Nephron progenitor cell (in vitro differentiated cells): ENCODE data around the gene ADPGK.
A peak's percentile ranks its signal among the peaks of the same experiment; 100 is the strongest.

ENCODE experiments used
- DNase-seq: peaks from one replicate; pipeline ENCODE4 v3.0.0; 2021
- H3K27ac Mint-ChIP-seq: 2 replicates; pipeline ENCODE4 v1.8.0; 2021; ENCODE audit warnings: mild to moderate bottlenecking, moderate library complexity, mixed read lengths
- H3K27me3 Mint-ChIP-seq: 2 replicates; pipeline ENCODE4 v1.8.0; 2021; ENCODE audit warnings: mild to moderate bottlenecking, low read depth, mixed read lengths; ENCODE audit not compliant: poor library complexity
- H3K36me3 Mint-ChIP-seq: 2 replicates; pipeline ENCODE4 v1.8.0; 2021; ENCODE audit warnings: low read depth, mixed read lengths
- H3K4me1 Mint-ChIP-seq: 2 replicates; pipeline ENCODE4 v1.8.0; 2021; ENCODE audit warnings: mixed read lengths
- H3K4me3 Mint-ChIP-seq: 2 replicates; pipeline ENCODE4 v1.8.0; 2021; ENCODE audit warnings: mild to moderate bottlenecking, moderate library complexity, mixed read lengths
- H3K9me3 Mint-ChIP-seq: 2 replicates; pipeline ENCODE4 v1.8.0; 2021; ENCODE audit warnings: mild to moderate bottlenecking, moderate library complexity, mixed read lengths
- TF ChIP-seq, protein P1 (sequence below): fragments of 200-600 bp; sonication (generic); IDR thresholded peaks from 2 replicates; pipeline ENCODE4 v1.5.0; 2021; ENCODE audit warnings: antibody characterized with exemption

ADPGK gene

DNA sequence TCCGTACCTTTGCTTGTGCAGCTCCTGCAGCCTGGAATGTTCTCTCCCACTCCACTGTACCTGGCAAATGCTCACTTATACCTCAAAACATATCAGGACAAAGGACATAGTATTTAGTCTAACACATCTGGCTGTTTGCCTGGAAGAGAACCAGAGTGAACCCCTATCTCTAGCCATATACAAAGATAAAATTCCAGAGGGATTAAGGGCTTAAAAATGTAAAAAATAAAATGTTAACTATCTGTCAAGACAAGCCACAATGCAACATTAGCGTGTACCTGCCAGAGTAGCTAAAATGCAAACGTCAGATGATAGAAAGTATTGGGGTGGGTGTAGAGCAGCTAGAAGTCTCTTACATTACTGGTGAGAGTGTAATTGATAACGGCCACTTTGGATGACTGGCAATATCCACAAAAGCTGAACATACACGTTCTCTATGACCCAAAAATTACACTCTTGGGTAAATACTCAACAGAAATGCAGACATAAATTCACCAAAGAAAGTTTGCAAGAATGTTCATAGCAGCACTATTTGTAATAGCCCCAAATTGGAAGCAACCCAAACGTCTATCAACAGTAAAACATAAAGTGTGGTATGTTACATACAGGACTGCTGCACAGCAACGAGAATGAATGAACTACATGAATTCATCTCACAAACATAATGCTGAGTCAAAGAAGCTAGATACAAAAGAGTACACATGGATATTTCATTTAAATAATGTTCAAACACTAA is 18.2 kb upstream of the ADPGK start:
- H3K4me1 Mint-ChIP-seq: peaks cover 21% of the 10 kb centered on the region
- TF ChIP-seq, protein P1, sequence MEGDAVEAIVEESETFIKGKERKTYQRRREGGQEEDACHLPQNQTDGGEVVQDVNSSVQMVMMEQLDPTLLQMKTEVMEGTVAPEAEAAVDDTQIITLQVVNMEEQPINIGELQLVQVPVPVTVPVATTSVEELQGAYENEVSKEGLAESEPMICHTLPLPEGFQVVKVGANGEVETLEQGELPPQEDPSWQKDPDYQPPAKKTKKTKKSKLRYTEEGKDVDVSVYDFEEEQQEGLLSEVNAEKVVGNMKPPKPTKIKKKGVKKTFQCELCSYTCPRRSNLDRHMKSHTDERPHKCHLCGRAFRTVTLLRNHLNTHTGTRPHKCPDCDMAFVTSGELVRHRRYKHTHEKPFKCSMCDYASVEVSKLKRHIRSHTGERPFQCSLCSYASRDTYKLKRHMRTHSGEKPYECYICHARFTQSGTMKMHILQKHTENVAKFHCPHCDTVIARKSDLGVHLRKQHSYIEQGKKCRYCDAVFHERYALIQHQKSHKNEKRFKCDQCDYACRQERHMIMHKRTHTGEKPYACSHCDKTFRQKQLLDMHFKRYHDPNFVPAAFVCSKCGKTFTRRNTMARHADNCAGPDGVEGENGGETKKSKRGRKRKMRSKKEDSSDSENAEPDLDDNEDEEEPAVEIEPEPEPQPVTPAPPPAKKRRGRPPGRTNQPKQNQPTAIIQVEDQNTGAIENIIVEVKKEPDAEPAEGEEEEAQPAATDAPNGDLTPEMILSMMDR: no peak
- peaks cover 9% of the 10 kb centered on the region for H3K9me3 Mint-ChIP-seq
- H3K36me3 Mint-ChIP-seq: no peaks in the 10 kb centered on the region
- DNase-seq: no peak
- no peak overlapping the region for H3K27ac Mint-ChIP-seq
- no peak overlapping the region for H3K4me3 Mint-ChIP-seq
- peaks cover 2% of the 10 kb centered on the region for H3K27me3 Mint-ChIP-seq

- peaks cover 2% of the 10 kb centered on the region for H3K27me3 Mint-ChIP-seq
- TF ChIP-seq, protein P1: no peak
- H3K4me1 Mint-ChIP-seq: peaks cover 25% of the 10 kb centered on the region
- no peak overlapping the region for H3K27ac Mint-ChIP-seq
- H3K36me3 Mint-ChIP-seq: no peaks in the 10 kb centered on the region
- no peak for DNase-seq
- H3K4me3 Mint-ChIP-seq: no peak overlapping the region
- H3K9me3 Mint-ChIP-seq: peaks cover 8% of the 10 kb centered on the region
Observed at GRCh38 chr15:72800833-72801481, 17.4 kb upstream of the ADPGK start.

DNA sequence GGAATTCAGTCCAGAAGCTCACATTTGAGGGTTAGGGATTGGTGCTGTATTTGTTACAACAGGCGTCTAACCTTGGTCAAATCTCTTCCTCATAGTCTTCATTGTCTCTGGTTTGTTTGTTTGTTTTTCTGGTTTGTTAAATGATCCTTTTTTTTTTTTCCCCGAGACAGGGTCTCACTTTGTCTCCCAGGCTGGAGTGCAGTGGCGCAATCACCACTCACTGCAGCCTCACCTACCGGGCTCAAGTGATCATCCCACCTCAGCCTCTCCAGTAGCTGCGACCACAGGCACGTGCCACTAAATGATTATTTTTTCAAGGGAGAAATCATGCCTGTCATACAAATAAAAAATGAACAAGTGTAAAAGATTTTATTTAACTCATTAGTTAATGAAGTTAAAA is 14.3 kb upstream of the ADPGK start:
- no peaks in the 10 kb centered on the region for H3K36me3 Mint-ChIP-seq
- no peaks in the 10 kb centered on the region for H3K9me3 Mint-ChIP-seq
- no peak overlapping the region for H3K27ac Mint-ChIP-seq
- peaks cover 25% of the 10 kb centered on the region for H3K4me1 Mint-ChIP-seq
- DNase-seq: no peak
- peak overlapping the region; percentile 73 for H3K4me3 Mint-ChIP-seq
- TF ChIP-seq, protein P1: no peak
- H3K27me3 Mint-ChIP-seq: peaks cover 2% of the 10 kb centered on the region

DNA sequence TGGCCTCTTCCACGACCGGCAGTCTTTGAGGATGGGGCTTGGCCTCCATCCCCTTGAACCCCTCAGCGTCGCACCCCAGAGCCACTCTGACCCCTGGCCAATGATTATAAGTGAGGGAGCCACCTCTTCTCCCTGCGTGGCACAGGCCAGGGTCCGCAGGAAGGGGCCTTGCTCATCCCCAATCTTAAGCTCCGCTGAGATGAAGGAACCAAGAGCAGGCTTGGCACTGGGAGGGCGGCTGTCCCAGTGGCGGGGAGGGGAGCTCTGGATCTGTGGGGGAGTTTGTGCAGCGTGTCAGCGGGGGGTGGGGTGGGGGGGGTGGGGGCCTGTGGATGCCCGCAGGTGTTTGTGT is 13.8 kb upstream of the ADPGK start:
- no peaks in the 10 kb centered on the region for H3K9me3 Mint-ChIP-seq
- peak; percentile 23 for DNase-seq

GRCh38 chr15:72796515-72797337 is 13.2 kb upstream of the ADPGK start:
- no peak overlapping the region for H3K27ac Mint-ChIP-seq
- peaks cover 2% of the 10 kb centered on the region for H3K27me3 Mint-ChIP-seq
- peak overlapping the region; percentile 85 for H3K4me3 Mint-ChIP-seq
- peaks cover 25% of the 10 kb centered on the region for H3K4me1 Mint-ChIP-seq
- H3K36me3 Mint-ChIP-seq: no peaks in the 10 kb centered on the region
- TF ChIP-seq, protein P1: peak; percentile 38
- no peaks in the 10 kb centered on the region for H3K9me3 Mint-ChIP-seq
- DNase-seq: peak; percentile 74

More for the DNA sequence above, 13.8 kb upstream of the ADPGK start:
- TF ChIP-seq, protein P1: no peak
- Mint-ChIP-seq H3K27ac (no peak overlapping the region), H3K4me1 (peaks cover 25% of the 10 kb centered on the region), H3K36me3 (no peaks in the 10 kb centered on the region), H3K27me3 (peaks cover 2% of the 10 kb centered on the region), H3K4me3 (peak overlapping the region; percentile 73)
